ENCODE data around the gene SMAD3. TPM values are rescaled to one million over a fixed set of nuclear protein-coding genes. Genes with fewer than 3 reads are reported as not detected.

The SMAD3 gene
- total and polyA plus RNA-seq, 2 of the 4 experiments (the other 2 are of a cell fraction): 71.0 to 177 TPM

DNA sequence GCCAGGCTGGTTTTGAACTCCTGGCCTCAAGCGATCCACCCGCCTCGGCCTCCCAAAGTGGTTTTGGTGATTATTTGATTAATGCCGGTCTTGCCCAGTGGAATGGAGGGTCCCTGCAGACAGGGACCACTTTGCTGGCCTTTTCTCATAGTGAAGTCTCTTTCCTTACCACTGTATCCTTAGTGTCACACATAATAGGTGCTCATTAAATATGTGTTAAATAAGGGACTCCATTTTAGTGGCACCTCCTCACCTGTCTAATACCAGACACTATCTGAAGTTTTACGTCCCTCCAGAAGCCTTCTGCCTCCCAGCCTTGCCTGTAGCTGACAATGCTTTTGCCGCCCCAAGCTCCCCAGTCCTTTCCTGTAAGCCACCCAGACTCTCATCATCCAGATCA, 97.8 kb downstream of the SMAD3 start:
- no peak for TF ChIP-seq BHLHE40 (IDR thresholded peaks at IDR 0.05; ENCODE audit: low read depth, low read length)
- TF ChIP-seq, protein P1, sequence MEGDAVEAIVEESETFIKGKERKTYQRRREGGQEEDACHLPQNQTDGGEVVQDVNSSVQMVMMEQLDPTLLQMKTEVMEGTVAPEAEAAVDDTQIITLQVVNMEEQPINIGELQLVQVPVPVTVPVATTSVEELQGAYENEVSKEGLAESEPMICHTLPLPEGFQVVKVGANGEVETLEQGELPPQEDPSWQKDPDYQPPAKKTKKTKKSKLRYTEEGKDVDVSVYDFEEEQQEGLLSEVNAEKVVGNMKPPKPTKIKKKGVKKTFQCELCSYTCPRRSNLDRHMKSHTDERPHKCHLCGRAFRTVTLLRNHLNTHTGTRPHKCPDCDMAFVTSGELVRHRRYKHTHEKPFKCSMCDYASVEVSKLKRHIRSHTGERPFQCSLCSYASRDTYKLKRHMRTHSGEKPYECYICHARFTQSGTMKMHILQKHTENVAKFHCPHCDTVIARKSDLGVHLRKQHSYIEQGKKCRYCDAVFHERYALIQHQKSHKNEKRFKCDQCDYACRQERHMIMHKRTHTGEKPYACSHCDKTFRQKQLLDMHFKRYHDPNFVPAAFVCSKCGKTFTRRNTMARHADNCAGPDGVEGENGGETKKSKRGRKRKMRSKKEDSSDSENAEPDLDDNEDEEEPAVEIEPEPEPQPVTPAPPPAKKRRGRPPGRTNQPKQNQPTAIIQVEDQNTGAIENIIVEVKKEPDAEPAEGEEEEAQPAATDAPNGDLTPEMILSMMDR (conservative IDR thresholded peaks at IDR 0.05; ENCODE audit: low read depth, low read length): no peak
- TF ChIP-seq, protein P2, sequence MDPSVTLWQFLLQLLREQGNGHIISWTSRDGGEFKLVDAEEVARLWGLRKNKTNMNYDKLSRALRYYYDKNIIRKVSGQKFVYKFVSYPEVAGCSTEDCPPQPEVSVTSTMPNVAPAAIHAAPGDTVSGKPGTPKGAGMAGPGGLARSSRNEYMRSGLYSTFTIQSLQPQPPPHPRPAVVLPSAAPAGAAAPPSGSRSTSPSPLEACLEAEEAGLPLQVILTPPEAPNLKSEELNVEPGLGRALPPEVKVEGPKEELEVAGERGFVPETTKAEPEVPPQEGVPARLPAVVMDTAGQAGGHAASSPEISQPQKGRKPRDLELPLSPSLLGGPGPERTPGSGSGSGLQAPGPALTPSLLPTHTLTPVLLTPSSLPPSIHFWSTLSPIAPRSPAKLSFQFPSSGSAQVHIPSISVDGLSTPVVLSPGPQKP (IDR thresholded peaks at IDR 0.05; ENCODE audit: borderline replicate concordance, low read depth, low read length): no peak
- no peak for TF ChIP-seq MAFK (IDR thresholded peaks at IDR 0.05; ENCODE audit: low read depth, low read length)
- TF ChIP-seq RCOR1 (IDR thresholded peaks at IDR 0.05; ENCODE audit: insufficient replicate concordance, low read length): no peak
- TF ChIP-seq NFE2L2 (IDR thresholded peaks at IDR 0.05; ENCODE audit: low read depth, low read length): no peak
- no peak for TF ChIP-seq CEBPB (IDR thresholded peaks at IDR 0.05; ENCODE audit: low read depth, low read length)
- no peak for TF ChIP-seq RFX5 (IDR thresholded peaks at IDR 0.05; ENCODE audit: low read depth, low read length)
- no peak for TF ChIP-seq SMC3 (IDR thresholded peaks at IDR 0.05; ENCODE audit: low read depth, low read length)
- no peak for TF ChIP-seq CHD1 (IDR thresholded peaks at IDR 0.05; ENCODE audit: low read depth, low read length)
- TF ChIP-seq, protein P3, sequence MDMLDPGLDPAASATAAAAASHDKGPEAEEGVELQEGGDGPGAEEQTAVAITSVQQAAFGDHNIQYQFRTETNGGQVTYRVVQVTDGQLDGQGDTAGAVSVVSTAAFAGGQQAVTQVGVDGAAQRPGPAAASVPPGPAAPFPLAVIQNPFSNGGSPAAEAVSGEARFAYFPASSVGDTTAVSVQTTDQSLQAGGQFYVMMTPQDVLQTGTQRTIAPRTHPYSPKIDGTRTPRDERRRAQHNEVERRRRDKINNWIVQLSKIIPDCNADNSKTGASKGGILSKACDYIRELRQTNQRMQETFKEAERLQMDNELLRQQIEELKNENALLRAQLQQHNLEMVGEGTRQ (IDR thresholded peaks at IDR 0.05; ENCODE audit: low read depth, low read length): no peak
- no peak for TF ChIP-seq RAD21 (IDR thresholded peaks at IDR 0.05; ENCODE audit: low read length)
- TF ChIP-seq POLR2A (IDR thresholded peaks at IDR 0.05; ENCODE audit: low read depth, low read length): no peak
- TF ChIP-seq MXI1 (IDR thresholded peaks at IDR 0.05; ENCODE audit: borderline replicate concordance, low read depth, low read length): no peak
- no peak for TF ChIP-seq MAZ (IDR thresholded peaks at IDR 0.05; ENCODE audit: borderline replicate concordance, low read depth, low read length)
- no peak for TF ChIP-seq FOS (IDR thresholded peaks at IDR 0.05; ENCODE audit: low read depth, low read length)
- intact Hi-C loops (cut with micrococcal nuclease): no loop called here

More for the DNA sequence above, 97.8 kb downstream of the SMAD3 start:
- no peaks in the 10 kb centered on the region for H3K9me3 ChIP-seq (ENCODE audit: control insufficient read depth, insufficient read depth, low read length)
- H3K4me1 ChIP-seq (ENCODE audit: control insufficient read depth, insufficient read depth, low read length): peaks cover 55% of the 10 kb centered on the region
- H3K27ac ChIP-seq (ENCODE audit: insufficient read depth, low read length): no peak overlapping the region; the same call in 1 of the 2 replicates
- WGBS, 2 experiments (ENCODE audit: extremely low coverage in 2 of 2, insufficient read length in 1 of 2): no CpG with 5 or more reads among the region's 6 CpGs
- H3K4me3 ChIP-seq (ENCODE audit: insufficient read depth, low read depth, low read length): no peak overlapping the region
- no TSS peak for BruUV-seq (replicated peaks)
- no peak overlapping the region for H3K56ac ChIP-seq (ENCODE audit: extremely low read depth, insufficient read depth, low read length)
- peak overlapping the region; percentile 5; the same call in 1 of the 3 replicates for H2BK15ac ChIP-seq (ENCODE audit: low read depth, low read length)
- peaks cover 56% of the 10 kb centered on the region for H3K36me3 ChIP-seq (ENCODE audit: control insufficient read depth, insufficient read depth, low read length)
- in situ Hi-C loops (cut with MboI; ENCODE audit: low sequenced_read_pairs) (no loop called here), dilution Hi-C loops (cut with HindIII; ENCODE audit: low sequenced_read_pairs, unreplicated experiment) (no loop called here)
- peak overlapping the region; percentile 37 for H3K4ac ChIP-seq (ENCODE audit: low read depth, low read length)
- no peak overlapping the region for H3K18ac ChIP-seq (ENCODE audit: low read depth, low read length)
- H3K79me1 ChIP-seq (ENCODE audit: low read depth in 1 of 2, low read length in 2 of 2): peaks cover 38 to 91% of the 10 kb centered on the region in 2 experiments
- peak overlapping the region; percentile 1; the same call in 1 of the 2 replicates for H3K9ac ChIP-seq (ENCODE audit: low read depth, low read length)
- ATAC-seq (ENCODE audit: low read depth): no peak
- peak overlapping the region; percentile 33 for H2AK9ac ChIP-seq (replicated peaks; ENCODE audit: low read depth, low read length, poor library complexity)
- H4K5ac ChIP-seq (ENCODE audit: low read depth, low read length): no peak overlapping the region
- H4K20me1 ChIP-seq (ENCODE audit: insufficient read depth, low read length): peaks cover 41% of the 10 kb centered on the region
- 0 out of 2 replicates have a peak overlapping the region, but pooled peaks have one; percentile 20 for H4K91ac ChIP-seq (ENCODE audit: insufficient read depth, low read depth, low read length)
- 0 out of 2 replicates have a peak overlapping the region, but pooled peaks have one; percentile 5 for H2BK120ac ChIP-seq (ENCODE audit: low read depth, low read length)
- peak overlapping the region; percentile 33; the same call in 1 of the 2 replicates for H3K23ac ChIP-seq (ENCODE audit: low read depth, low read length)
- DNase-seq: no peak
- H2AFZ ChIP-seq (replicated peaks; ENCODE audit: low read length, poor library complexity): no peak overlapping the region
- H2BK5ac ChIP-seq (ENCODE audit: low read depth, low read length, poor library complexity, severe bottlenecking): no peak overlapping the region
- CTCF ChIA-PET: no interaction called here
- peak overlapping the region in 1 of 2 experiments; percentile 18; a peak in 1 of 4 replicates for H4K8ac ChIP-seq (ENCODE audit: low read depth in 2 of 2, low read length in 2 of 2)
- H3K9me1 ChIP-seq (ENCODE audit: insufficient read depth, low read length): peaks cover 65% of the 10 kb centered on the region
- POLR2A ChIA-PET (ENCODE audit: unreplicated experiment): no interaction called here
- peak overlapping the region; percentile 4; the same call in 1 of the 2 replicates for H2BK20ac ChIP-seq (ENCODE audit: low read depth, low read length)
- H3K14ac ChIP-seq (replicated peaks; ENCODE audit: low read depth, low read length): peak overlapping the region; percentile 79; the same call in 1 of the 2 replicates
- no peak overlapping the region for H3K4me2 ChIP-seq (ENCODE audit: low read depth, low read length)
- H3K27me3 ChIP-seq (ENCODE audit: control insufficient read depth, insufficient read depth, low read length): no peaks in the 10 kb centered on the region
- peak overlapping the region; percentile 79; the same call in 1 of the 2 replicates for H2AK5ac ChIP-seq (ENCODE audit: low read depth, low read length)
